ENCODE measurements around the gene AARS1. TPM values are rescaled to one million over a fixed set of nuclear protein-coding genes. Genes with fewer than 3 reads are reported as not detected.
A peak's percentile ranks its signal among the peaks of the same experiment; 100 is the strongest.
"Not testable (repeated sequence)": the region's sequence is repeated elsewhere in the genome, so short reads cannot be mapped to it uniquely, and the experiment has no call there.

The AARS1 gene
- total RNA-seq, 2 experiments from 2014 or later = 10.3 to 11.1 TPM

GRCh38 chr16:70250748-70251628 lies 38.3 kb downstream of the AARS1 start:
- TF ChIP-seq CTCF (IDR thresholded peaks at IDR 0.05) = no peak
- peak in 7 of 14 experiments; percentile 9 to 83 (median 14) for DNase-seq
- POLR2A ChIA-PET = interaction anchor here (0.8 to 2.1 kb wide), 10 partner anchors 38 to 550 kb away, joined by 3 to 22 read pairs (median 5); partner anchors contain the start of genes AARS1, COG4, DDX19A and DDX19B

GRCh38 chr16:70249697-70250096 lies 39.6 kb downstream of the AARS1 start:
- H3K9me3 ChIP-seq (ENCODE audit: control insufficient read depth in 1 of 2, insufficient read depth in 1 of 2, low read length in 2 of 2); POLR2A ChIA-PET; DNase-seq; H3K27me3 ChIP-seq (ENCODE audit: control insufficient read depth in 1 of 2, insufficient read depth in 2 of 2, low read length in 2 of 2); H3K9me3 Mint-ChIP-seq; CTCF ChIA-PET; H3K27ac ChIP-seq (ENCODE audit: low read depth in 1 of 2, low read length in 2 of 2); H3K27me3 Mint-ChIP-seq; H3K4me3 ChIP-seq (ENCODE audit: low read length); ATAC-seq (ENCODE audit: poor library complexity): not testable (repeated sequence)
- intact Hi-C loops (cut with DNase I, micrococcal nuclease) = loop anchor here (2.0 to 10.0 kb wide), 4 partner anchors 38 to 915 kb away; partner anchors contain the start of genes AARS1 (in 1 of the 2), COG4 (in 1 of the 2), COG8 (in 1 of the 2) and DDX19A (in 1 of the 2)
- peaks cover 27% of the 10 kb centered on the region for H3K4me1 ChIP-seq (ENCODE audit: insufficient read depth, low read length)
- Mint-ChIP-seq H3K27ac (peak overlapping the region; percentile 81), H3K4me3 (peak overlapping the region; percentile 73), H3K4me1 (ENCODE audit: low read depth) (peaks cover 32% of the 10 kb centered on the region), H3K36me3 (ENCODE audit: low read depth) (peaks cover 24% of the 10 kb centered on the region)
- H3K36me3 ChIP-seq (ENCODE audit: insufficient read depth, low read length) = peaks cover 26% of the 10 kb centered on the region

More at GRCh38 chr16:70250748-70251628, 38.3 kb downstream of the AARS1 start:
- CTCF ChIA-PET = interaction anchor here (0.6 to 2.2 kb wide), 10 partner anchors 11 to 1314 kb away, joined by 3 to 12 read pairs (median 4); partner anchors contain the start of genes AARS1 and DDX19A
- Mint-ChIP-seq H3K9me3 (no peaks in the 10 kb centered on the region), H3K36me3 (ENCODE audit: low read depth) (peaks cover 37% of the 10 kb centered on the region), H3K4me1 (ENCODE audit: low read depth) (peaks cover 29% of the 10 kb centered on the region), H3K4me3 (peak overlapping the region; percentile 82), H3K27ac (peak overlapping the region; percentile 97), H3K27me3 (no peaks in the 10 kb centered on the region)
- H3K9me3 ChIP-seq (ENCODE audit: control insufficient read depth in 1 of 2, insufficient read depth in 1 of 2, low read length in 2 of 2) = no peaks in the 10 kb centered on the region
- peak overlapping the region; percentile 54 for H3K4me3 ChIP-seq (ENCODE audit: low read length)
- intact Hi-C loops (cut with DNase I, micrococcal nuclease) = loop anchor here (2.0 to 10.0 kb wide), 4 partner anchors 36 to 916 kb away; partner anchors contain the start of genes AARS1 (in 1 of the 2), COG4 (in 1 of the 2), COG8 (in 1 of the 2) and DDX19A (in 1 of the 2)
- H3K4me1 ChIP-seq (ENCODE audit: insufficient read depth, low read length) = peaks cover 27% of the 10 kb centered on the region
- peak; percentile 53 for ATAC-seq (ENCODE audit: poor library complexity)
- H3K36me3 ChIP-seq (ENCODE audit: insufficient read depth, low read length) = peaks cover 33% of the 10 kb centered on the region
- peak overlapping the region in 1 of 2 donors; percentile 64 for H3K27ac ChIP-seq (ENCODE audit: low read depth in 1 of 2, low read length in 2 of 2)
- H3K27me3 ChIP-seq (ENCODE audit: control insufficient read depth in 1 of 2, insufficient read depth in 2 of 2, low read length in 2 of 2) = no peaks in the 10 kb centered on the region

- H3K27me3 ChIP-seq (ENCODE audit: control insufficient read depth in 1 of 2, insufficient read depth in 2 of 2, low read length in 2 of 2); H3K27ac ChIP-seq (ENCODE audit: low read depth in 1 of 2, low read length in 2 of 2); H3K9me3 Mint-ChIP-seq; H3K9me3 ChIP-seq (ENCODE audit: control insufficient read depth in 1 of 2, insufficient read depth in 1 of 2, low read length in 2 of 2); H3K4me1 ChIP-seq (ENCODE audit: insufficient read depth, low read length); H3K4me1 Mint-ChIP-seq (ENCODE audit: low read depth); H3K4me3 Mint-ChIP-seq; H3K27ac Mint-ChIP-seq; POLR2A ChIA-PET; ATAC-seq (ENCODE audit: poor library complexity); DNase-seq; intact Hi-C loops (cut with DNase I, micrococcal nuclease); H3K27me3 Mint-ChIP-seq; H3K4me3 ChIP-seq (ENCODE audit: low read length); CTCF ChIA-PET: not testable (repeated sequence)
- H3K36me3 Mint-ChIP-seq (ENCODE audit: low read depth) = peaks cover 36% of the 10 kb centered on the region
- peaks cover 14% of the 10 kb centered on the region for H3K36me3 ChIP-seq (ENCODE audit: insufficient read depth, low read length)
These were observed 50.5 kb downstream of the AARS1 start for GRCh38 chr16:70238773-70239172.

- H3K9me3 ChIP-seq (ENCODE audit: control insufficient read depth in 1 of 2, insufficient read depth in 1 of 2, low read length in 2 of 2); H3K27me3 Mint-ChIP-seq; H3K4me3 ChIP-seq (ENCODE audit: low read length); POLR2A ChIA-PET; DNase-seq; H3K27ac Mint-ChIP-seq; H3K4me1 ChIP-seq (ENCODE audit: insufficient read depth, low read length); H3K27me3 ChIP-seq (ENCODE audit: control insufficient read depth in 1 of 2, insufficient read depth in 2 of 2, low read length in 2 of 2); intact Hi-C loops (cut with DNase I, micrococcal nuclease); H3K27ac ChIP-seq (ENCODE audit: low read depth in 1 of 2, low read length in 2 of 2); H3K9me3 Mint-ChIP-seq; ATAC-seq (ENCODE audit: poor library complexity); H3K4me1 Mint-ChIP-seq (ENCODE audit: low read depth); CTCF ChIA-PET; H3K4me3 Mint-ChIP-seq: not testable (repeated sequence)
- H3K36me3 ChIP-seq (ENCODE audit: insufficient read depth, low read length) = peaks cover 29% of the 10 kb centered on the region
- H3K36me3 Mint-ChIP-seq (ENCODE audit: low read depth) = peaks cover 64% of the 10 kb centered on the region
These were observed 57.5 kb downstream of the AARS1 start for GRCh38 chr16:70231831-70232230.

GRCh38 chr16:70226024-70226423 lies 63.3 kb downstream of the AARS1 start:
- H3K27me3 ChIP-seq (ENCODE audit: control insufficient read depth in 1 of 2, insufficient read depth in 2 of 2, low read length in 2 of 2); H3K4me1 ChIP-seq (ENCODE audit: insufficient read depth, low read length); CTCF ChIA-PET; POLR2A ChIA-PET; H3K4me3 ChIP-seq (ENCODE audit: low read length); H3K27ac Mint-ChIP-seq; H3K4me1 Mint-ChIP-seq (ENCODE audit: low read depth); H3K27me3 Mint-ChIP-seq; H3K27ac ChIP-seq (ENCODE audit: low read depth in 1 of 2, low read length in 2 of 2); DNase-seq; ATAC-seq (ENCODE audit: poor library complexity); H3K9me3 ChIP-seq (ENCODE audit: control insufficient read depth in 1 of 2, insufficient read depth in 1 of 2, low read length in 2 of 2); H3K4me3 Mint-ChIP-seq; H3K9me3 Mint-ChIP-seq; intact Hi-C loops (cut with DNase I, micrococcal nuclease): not testable (repeated sequence)
- H3K36me3 Mint-ChIP-seq (ENCODE audit: low read depth) = peaks cover 69% of the 10 kb centered on the region
- H3K36me3 ChIP-seq (ENCODE audit: insufficient read depth, low read length) = peaks cover 19% of the 10 kb centered on the region

- POLR2A ChIA-PET; H3K27me3 ChIP-seq (ENCODE audit: control insufficient read depth in 1 of 2, insufficient read depth in 2 of 2, low read length in 2 of 2); H3K27me3 Mint-ChIP-seq; H3K9me3 Mint-ChIP-seq; intact Hi-C loops (cut with DNase I, micrococcal nuclease); H3K4me1 Mint-ChIP-seq (ENCODE audit: low read depth); ATAC-seq (ENCODE audit: poor library complexity); CTCF ChIA-PET; H3K27ac ChIP-seq (ENCODE audit: low read depth in 1 of 2, low read length in 2 of 2); DNase-seq; H3K27ac Mint-ChIP-seq; H3K4me3 ChIP-seq (ENCODE audit: low read length); H3K9me3 ChIP-seq (ENCODE audit: control insufficient read depth in 1 of 2, insufficient read depth in 1 of 2, low read length in 2 of 2); H3K4me3 Mint-ChIP-seq; H3K4me1 ChIP-seq (ENCODE audit: insufficient read depth, low read length): not testable (repeated sequence)
- peaks cover 66% of the 10 kb centered on the region for H3K36me3 Mint-ChIP-seq (ENCODE audit: low read depth)
- H3K36me3 ChIP-seq (ENCODE audit: insufficient read depth, low read length) = peaks cover 17% of the 10 kb centered on the region
These were observed 63.9 kb downstream of the AARS1 start for GRCh38 chr16:70225430-70225829.

All from CD4-positive, alpha-beta T cell (primary cell).